ENCODE results near the gene ITGB3BP. TPM values are rescaled to one million over a fixed set of nuclear protein-coding genes. Genes with fewer than 3 reads are reported as not detected.

The ITGB3BP gene
- total RNA-seq, 1 donor from 2014 or later = 9.2 TPM

- H3K36me3 ChIP-seq (ENCODE audit: control insufficient read depth, insufficient read depth, low read length) = no peaks in the 10 kb centered on the region
- no peak for TF ChIP-seq CTCF (IDR thresholded peaks at IDR 0.05; ENCODE audit: insufficient read depth, low read length, poor library complexity, severe bottlenecking)
- no peak for DNase-seq (ENCODE audit: low read depth)
- no peaks in the 10 kb centered on the region for H3K27me3 ChIP-seq (ENCODE audit: control insufficient read depth, insufficient read depth, low read length)
- H3K4me3 ChIP-seq (ENCODE audit: low read depth, low read length) = no peak overlapping the region
Measured at GRCh38 chr1:63411066-63411465, 112.0 kb downstream of the ITGB3BP start.

GRCh38 chr1:63408331-63408730, 114.7 kb downstream of the ITGB3BP start:
- Histone ChIP-seq H3K4me3 (ENCODE audit: low read depth, low read length) (no peak overlapping the region), H3K27me3 (ENCODE audit: control insufficient read depth, insufficient read depth, low read length) (no peaks in the 10 kb centered on the region), H3K36me3 (ENCODE audit: control insufficient read depth, insufficient read depth, low read length) (no peaks in the 10 kb centered on the region)
- TF ChIP-seq CTCF (IDR thresholded peaks at IDR 0.05; ENCODE audit: insufficient read depth, low read length, poor library complexity, severe bottlenecking) = no peak
- DNase-seq (ENCODE audit: low read depth) = no peak

GRCh38 chr1:63407002-63407401, 116.0 kb downstream of the ITGB3BP start:
- no peak overlapping the region for H3K4me3 ChIP-seq (ENCODE audit: low read depth, low read length)
- no peaks in the 10 kb centered on the region for H3K36me3 ChIP-seq (ENCODE audit: control insufficient read depth, insufficient read depth, low read length)
- TF ChIP-seq CTCF (IDR thresholded peaks at IDR 0.05; ENCODE audit: insufficient read depth, low read length, poor library complexity, severe bottlenecking) = no peak
- no peaks in the 10 kb centered on the region for H3K27me3 ChIP-seq (ENCODE audit: control insufficient read depth, insufficient read depth, low read length)
- no peak for DNase-seq (ENCODE audit: low read depth)

- no peaks in the 10 kb centered on the region for H3K36me3 ChIP-seq (ENCODE audit: control insufficient read depth, insufficient read depth, low read length)
- DNase-seq (ENCODE audit: low read depth) = no peak
- no peak overlapping the region for H3K4me3 ChIP-seq (ENCODE audit: low read depth, low read length)
- TF ChIP-seq CTCF (IDR thresholded peaks at IDR 0.05; ENCODE audit: insufficient read depth, low read length, poor library complexity, severe bottlenecking) = no peak
- no peaks in the 10 kb centered on the region for H3K27me3 ChIP-seq (ENCODE audit: control insufficient read depth, insufficient read depth, low read length)
Measured at GRCh38 chr1:63405987-63406386, 117.0 kb downstream of the ITGB3BP start.

- no peak overlapping the region for H3K4me3 ChIP-seq (ENCODE audit: low read depth, low read length)
- TF ChIP-seq CTCF (IDR thresholded peaks at IDR 0.05; ENCODE audit: insufficient read depth, low read length, poor library complexity, severe bottlenecking) = no peak
- no peaks in the 10 kb centered on the region for H3K27me3 ChIP-seq (ENCODE audit: control insufficient read depth, insufficient read depth, low read length)
- no peak for DNase-seq (ENCODE audit: low read depth)
- H3K36me3 ChIP-seq (ENCODE audit: control insufficient read depth, insufficient read depth, low read length) = no peaks in the 10 kb centered on the region
Measured at GRCh38 chr1:63405021-63405420, 118.0 kb downstream of the ITGB3BP start.

- Histone ChIP-seq H3K4me3 (ENCODE audit: low read depth, low read length) (no peak overlapping the region), H3K27me3 (ENCODE audit: control insufficient read depth, insufficient read depth, low read length) (no peaks in the 10 kb centered on the region), H3K36me3 (ENCODE audit: control insufficient read depth, insufficient read depth, low read length) (no peaks in the 10 kb centered on the region)
- DNase-seq (ENCODE audit: low read depth) = no peak
- TF ChIP-seq CTCF (IDR thresholded peaks at IDR 0.05; ENCODE audit: insufficient read depth, low read length, poor library complexity, severe bottlenecking) = no peak
Measured at GRCh38 chr1:63403386-63403785, 119.6 kb downstream of the ITGB3BP start.

All from kidney epithelial cell (primary cell).